Stimulated activated CD4-positive, alpha-beta T cell treated with anti-CD3 and anti-CD28 coated beads, Interleukin-15, amount 100 ng/mL, for 48 hours (primary cell): Measurements from ENCODE around the gene CTDP1.
A peak's percentile ranks its signal among the peaks of the same experiment; 100 is the strongest.

Source experiments
- DNase-seq, 2 donors: peaks; one replicate each; pipeline ENCODE4 v3.0.0-alpha.2; 2020; ENCODE audit warnings: low read depth in 2 of 2

CTDP1 gene

GRCh38 chr18:79679552-79680099, at the start of gene CTDP1:
Gene CTDP1, plus strand, starts transcription at chr18:79679803. Its CDS starts 145 bp downstream, at chr18:79679948.
- DNase-seq, result peak; percentile 79 to 84

DNA sequence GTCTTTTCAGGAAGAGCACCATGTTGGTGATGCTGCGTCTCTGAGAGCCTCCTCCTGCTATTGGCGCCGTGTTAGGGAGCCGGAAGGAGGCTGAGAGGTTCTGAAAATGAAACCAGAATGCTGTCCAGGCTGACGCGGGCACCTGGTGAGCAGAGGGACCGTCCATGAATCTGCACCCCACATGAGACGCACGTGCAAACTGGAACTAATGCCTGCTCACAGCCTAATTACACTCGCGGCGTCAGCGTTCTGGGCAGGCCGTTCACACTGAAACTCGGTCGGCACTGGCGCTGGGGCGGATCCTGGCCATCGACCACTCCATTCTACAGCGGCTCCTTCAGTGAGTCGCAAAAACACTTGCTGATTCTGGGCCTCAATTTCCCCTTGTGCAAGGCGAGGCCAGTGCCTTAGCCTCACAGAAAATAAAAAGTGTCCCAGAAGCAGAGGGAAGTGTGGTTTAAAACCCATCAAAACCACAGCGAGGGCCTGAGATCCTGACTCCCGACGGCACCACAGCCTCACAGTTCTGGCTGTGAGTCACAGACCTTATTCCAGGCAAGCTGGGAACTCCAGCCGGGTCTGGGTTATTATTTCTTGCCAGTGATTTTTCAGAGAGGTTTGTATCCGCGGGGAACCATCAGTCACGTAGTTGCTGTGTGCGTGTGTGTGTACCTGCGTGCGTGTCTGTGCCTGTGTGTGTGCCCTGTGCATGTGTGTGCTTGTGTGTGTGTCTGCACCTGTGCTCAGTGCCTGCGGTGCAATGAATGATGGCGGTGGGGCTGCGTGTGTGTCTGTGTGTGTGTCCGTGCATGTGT, 49.1 kb upstream of the CTDP1 start:
- DNase-seq, result no peak

DNA sequence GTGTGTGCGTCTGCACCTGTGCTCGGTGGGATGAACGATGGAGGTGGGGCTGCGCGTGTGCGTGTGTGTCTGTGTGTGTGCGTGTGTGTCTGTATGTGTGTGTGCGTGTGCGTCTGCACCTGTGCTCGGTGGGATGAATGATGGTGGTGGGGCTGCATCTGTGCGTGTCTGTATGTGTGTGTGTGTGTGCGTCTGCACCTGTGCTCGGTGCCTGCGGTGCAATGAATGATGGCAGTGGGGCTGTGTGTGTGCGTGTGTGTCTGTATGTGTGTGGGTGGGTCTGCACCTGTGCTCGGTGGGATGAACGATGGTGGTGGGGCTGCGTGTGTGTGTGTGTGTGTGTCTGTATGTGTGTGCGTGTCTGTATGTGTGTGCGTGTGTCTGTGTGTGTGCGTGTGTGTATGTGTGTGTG, 48.5 kb upstream of the CTDP1 start:
- DNase-seq, result no peak

- DNase-seq, result no peak
Measured at GRCh38 chr18:79631761-79632446, 47.7 kb upstream of the CTDP1 start.

- DNase-seq, result no peak
Measured at GRCh38 chr18:79632765-79633164, 46.8 kb upstream of the CTDP1 start.

GRCh38 chr18:79634186-79634585, 45.4 kb upstream of the CTDP1 start:
- no peak for DNase-seq

GRCh38 chr18:79634593-79635426, 44.8 kb upstream of the CTDP1 start:
- no peak for DNase-seq

GRCh38 chr18:79635427-79635726, 44.2 kb upstream of the CTDP1 start:
- DNase-seq, result no peak

- no peak for DNase-seq
Measured at GRCh38 chr18:79637181-79637920, 42.3 kb upstream of the CTDP1 start.

GRCh38 chr18:79637921-79638909, 41.4 kb upstream of the CTDP1 start:
- no peak for DNase-seq

GRCh38 chr18:79639072-79639829, 40.4 kb upstream of the CTDP1 start:
- DNase-seq, result no peak

DNA sequence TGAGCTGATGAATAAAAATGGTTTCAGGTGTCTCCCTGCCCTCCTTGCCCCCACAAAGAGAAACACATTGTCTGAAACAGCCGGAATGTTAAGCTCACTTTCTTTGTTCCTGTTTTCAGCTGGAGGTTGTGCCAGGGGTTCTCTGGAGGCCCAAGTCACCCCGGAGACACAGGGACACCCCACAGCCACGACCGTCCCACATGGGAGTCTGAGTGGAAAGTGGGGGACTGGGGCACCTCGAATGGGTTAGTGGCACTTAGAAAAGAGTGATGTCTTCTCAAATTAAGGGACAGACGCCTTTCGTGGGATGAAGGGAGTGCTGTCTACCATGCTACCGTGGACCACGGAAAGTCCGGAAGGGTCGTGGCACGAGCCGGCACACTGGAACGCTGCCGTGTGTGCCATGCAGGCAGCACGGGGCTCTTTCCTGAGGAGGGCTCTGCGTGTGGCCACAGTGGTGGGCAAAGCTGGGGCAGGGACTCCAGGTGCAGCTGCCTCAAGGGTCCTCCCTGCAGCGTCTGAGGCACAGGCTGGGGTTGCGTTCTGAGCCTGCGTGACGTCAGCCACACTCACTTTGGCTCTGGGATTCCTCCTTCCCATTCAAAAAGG, 39.4 kb upstream of the CTDP1 start:
- DNase-seq, result no peak

DNA sequence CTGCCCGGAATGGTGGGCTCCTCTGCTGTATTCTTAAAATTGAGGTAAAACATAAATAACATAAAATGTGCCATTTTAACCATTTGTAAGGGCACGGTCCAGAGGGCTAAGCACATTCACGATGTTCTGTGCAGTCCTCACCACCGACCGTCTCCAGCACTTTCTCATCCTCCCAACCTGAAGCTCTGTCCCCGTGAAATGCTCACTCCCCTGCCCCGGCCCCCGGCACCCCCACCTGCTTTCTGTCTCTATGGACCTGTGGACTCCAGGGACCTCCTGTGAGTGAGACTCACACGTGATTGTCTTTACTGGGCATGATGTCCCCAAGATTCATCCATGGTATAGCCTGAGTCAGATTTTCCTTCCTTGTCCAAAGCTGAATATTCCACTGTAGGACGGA, 38.7 kb upstream of the CTDP1 start:
- DNase-seq, result no peak

GRCh38 chr18:79641722-79642497, 37.7 kb upstream of the CTDP1 start:
- no peak for DNase-seq

- no peak for DNase-seq
Measured at GRCh38 chr18:79642626-79643025, 37.0 kb upstream of the CTDP1 start.

DNA sequence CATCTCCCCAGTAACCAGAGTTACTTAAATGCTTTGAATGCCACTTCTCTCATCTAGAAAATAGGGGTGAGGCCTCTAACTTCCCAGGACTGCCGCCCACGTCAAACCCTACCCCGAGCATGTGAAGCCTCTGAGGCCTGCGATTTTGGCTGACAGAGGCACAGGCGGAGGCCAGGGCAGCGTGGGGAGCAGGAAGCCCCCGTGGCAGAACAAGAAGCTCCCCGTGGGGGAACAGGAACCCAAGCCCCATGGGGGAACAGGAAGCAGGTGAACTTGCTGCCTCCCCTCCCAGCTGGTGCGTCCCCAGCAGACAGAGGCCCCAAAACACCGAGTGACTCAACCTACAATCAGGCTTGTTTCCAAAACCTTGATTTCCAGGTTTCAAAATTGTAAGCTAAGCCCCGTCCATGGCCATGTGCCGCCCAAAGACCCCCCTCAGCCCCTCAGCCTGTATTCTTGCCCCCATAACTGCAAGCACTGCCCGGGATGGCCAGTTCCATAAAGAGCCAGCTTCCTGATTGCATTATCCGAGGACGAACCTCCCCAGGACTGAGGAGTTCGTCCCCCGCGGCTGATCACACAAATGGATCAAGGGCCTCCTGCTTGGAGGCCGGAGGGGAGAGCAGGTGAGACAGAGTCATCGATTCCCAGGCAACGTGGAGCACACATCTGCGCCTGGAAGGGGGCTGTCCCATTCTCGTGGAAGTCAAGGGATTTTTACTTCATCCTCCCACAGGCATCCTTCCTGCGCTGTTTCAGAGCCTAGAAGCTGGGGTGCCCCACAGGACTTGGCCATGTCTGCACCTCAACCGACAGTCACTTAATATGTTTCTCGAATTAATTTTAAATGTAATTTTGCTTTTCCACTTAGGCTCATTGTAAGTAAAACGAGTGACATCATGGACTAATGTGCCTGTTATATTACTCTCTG, 36.3 kb upstream of the CTDP1 start:
- DNase-seq, result no peak

DNA sequence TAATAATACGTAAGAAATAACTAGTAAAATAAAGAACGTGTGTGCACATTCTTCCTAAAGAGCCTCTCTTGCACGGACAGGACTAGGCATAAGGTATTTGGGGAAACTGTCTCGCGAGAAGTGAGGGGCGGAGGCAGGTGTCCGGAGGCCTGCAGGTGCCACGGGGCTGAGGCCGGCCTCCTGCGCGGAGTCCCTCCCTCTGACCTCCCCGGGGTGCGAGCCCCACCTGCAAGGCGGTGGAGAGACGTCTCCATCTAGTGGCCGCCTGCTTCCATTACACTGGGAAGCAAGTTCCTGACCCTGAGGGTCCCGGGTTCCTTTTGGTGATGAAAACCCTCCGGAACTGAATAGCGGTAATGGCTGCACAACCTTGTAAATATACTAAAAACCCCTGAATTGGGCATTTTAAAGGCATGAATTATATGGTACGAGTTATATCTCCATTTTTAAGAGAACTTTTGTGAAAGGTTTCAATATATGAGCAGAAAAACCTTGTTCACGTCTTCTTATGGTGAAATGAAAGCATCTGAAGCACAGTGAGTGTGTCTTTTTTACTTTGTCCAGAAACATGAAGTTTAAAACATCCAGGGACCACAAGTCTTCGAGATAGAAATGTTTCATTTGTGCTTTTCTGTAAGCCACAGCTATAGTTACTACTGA, 35.5 kb upstream of the CTDP1 start:
- peak; percentile 61 to 70 for DNase-seq
